Neural cell (in vitro differentiated cells): ENCODE data around the gene HMCN2. TPM values are rescaled to one million over a fixed set of nuclear protein-coding genes. Genes with fewer than 3 reads are reported as not detected.
"Not testable (repeated sequence)": the region's sequence is repeated elsewhere in the genome, so short reads cannot be mapped to it uniquely, and the experiment has no call there.

Experiments
- H2AFZ ChIP-seq: fragments of 200-600, 300-800 bp; sonication (generic), shearing (Covaris generic); 2 replicates; pipeline ENCODE4 v1.6.0; 2014; ENCODE audit warnings: low read depth, mild to moderate bottlenecking, antibody characterized with exemption, low read length, moderate library complexity
- H3F3A ChIP-seq: fragments of 200-600 bp; shearing (Covaris generic); 2 replicates; pipeline ENCODE4 v1.6.1; 2016; ENCODE audit warnings: mild to moderate bottlenecking, moderate library complexity, mixed read lengths, antibody characterized with exemption, low read length; ENCODE audit not compliant: insufficient read depth, poor library complexity, severe bottlenecking
- H3K27ac ChIP-seq: fragments of 200-600, 300-800 bp; sonication (generic), shearing (Covaris generic); 2 replicates; pipeline ENCODE4 v1.5.1; 2014; ENCODE audit warnings: mild to moderate bottlenecking, low read length, moderate library complexity
- H3K27me3 ChIP-seq: fragments of 300-800, 200-600 bp; sonication (generic), shearing (Covaris generic); 2 replicates; pipeline ENCODE4 v1.6.0; 2014; ENCODE audit warnings: mild to moderate bottlenecking, low read depth, low read length, moderate library complexity; ENCODE audit not compliant: insufficient read depth
- H3K36me3 ChIP-seq: fragments of 300-800, 200-600 bp; sonication (generic), shearing (Covaris generic); 2 replicates; pipeline ENCODE4 v1.5.1; 2014; ENCODE audit warnings: mild to moderate bottlenecking, antibody characterized with exemption, low read length, moderate library complexity; ENCODE audit not compliant: insufficient read depth
- H3K4me2 ChIP-seq: fragments of 300-800, 200-600 bp; sonication (generic), shearing (Covaris generic); 2 replicates; pipeline ENCODE4 v1.6.0; 2014; ENCODE audit warnings: mild to moderate bottlenecking, low read length
- H3K4me3 ChIP-seq: fragments of 300-800, 200-600 bp; sonication (generic), shearing (Covaris generic); 2 replicates; pipeline ENCODE4 v1.5.1; 2014; ENCODE audit warnings: mild to moderate bottlenecking, low read length, moderate library complexity
- H3K79me2 ChIP-seq: fragments of 200-600 bp; shearing (Covaris generic); replicated peaks from 2 replicates; pipeline ENCODE4 v1.6.0; 2014; ENCODE audit warnings: mild to moderate bottlenecking, low read length, moderate library complexity; ENCODE audit not compliant: insufficient read depth
- H3K9ac ChIP-seq: fragments of 300-800, 200-600 bp; sonication (generic), shearing (Covaris generic); 2 replicates; pipeline ENCODE4 v1.6.1; 2016; ENCODE audit warnings: mild to moderate bottlenecking, low read length, mixed read lengths
- H3K9me2 ChIP-seq: fragments of 200-600 bp; shearing (Covaris generic); 2 replicates; pipeline ENCODE4 v1.6.1; 2016; ENCODE audit warnings: mild to moderate bottlenecking, low read length, mixed read lengths; ENCODE audit not compliant: insufficient read depth
- H3K9me3 ChIP-seq: fragments of 200-600, 300-800 bp; sonication (generic), shearing (Covaris generic); 2 replicates; pipeline ENCODE4 v1.6.1; 2016; ENCODE audit warnings: mild to moderate bottlenecking, mixed run types, low read length, moderate library complexity, mixed read lengths
- H4K20me1 ChIP-seq: fragments of 200-600 bp; shearing (Covaris generic); 2 replicates; pipeline ENCODE4 v1.6.1; 2016; ENCODE audit warnings: mild to moderate bottlenecking, mixed run types; ENCODE audit not compliant: insufficient read depth
- CTCF ChIP-seq: fragments of 450-650 bp; IDR thresholded peaks from 2 replicates; pipeline ENCODE4 v1.5.1; 2014; ENCODE audit warnings: antibody characterized with exemption, mild to moderate bottlenecking, moderate library complexity; ENCODE audit not compliant: poor library complexity, severe bottlenecking
- EP300 ChIP-seq: fragments of 450-650 bp; conservative IDR thresholded peaks from 2 replicates; pipeline ENCODE4 v1.6.1; 2014; ENCODE audit warnings: antibody characterized with exemption, mild to moderate bottlenecking, moderate library complexity; ENCODE audit not compliant: poor library complexity, severe bottlenecking
- EZH2 ChIP-seq: fragments of 200-600, 300-800 bp; shearing (Covaris generic), sonication (generic); IDR thresholded peaks from 2 replicates; pipeline ENCODE4 v1.6.1; 2014; ENCODE audit warnings: antibody characterized with exemption, low read length, borderline replicate concordance, mild to moderate bottlenecking; ENCODE audit not compliant: insufficient read depth, poor library complexity, severe bottlenecking
- MXI1 ChIP-seq: fragments of 450-650 bp; conservative IDR thresholded peaks from 2 replicates; pipeline ENCODE4 v1.6.1; 2014; ENCODE audit warnings: antibody characterized with exemption, mild to moderate bottlenecking; ENCODE audit not compliant: poor library complexity, severe bottlenecking
- POLR2AphosphoS5 ChIP-seq: IDR thresholded peaks from 2 replicates; pipeline ENCODE4 v1.6.1; 2012
- RAD21 ChIP-seq: fragments of 450-650 bp; conservative IDR thresholded peaks from 2 replicates; pipeline ENCODE4 v1.6.1; 2014; ENCODE audit warnings: antibody characterized with exemption, mild to moderate bottlenecking, moderate library complexity
- SMC3 ChIP-seq: fragments of 450-650 bp; conservative IDR thresholded peaks from 2 replicates; pipeline ENCODE4 v1.6.1; 2014; ENCODE audit warnings: antibody characterized with exemption, mild to moderate bottlenecking, moderate library complexity; ENCODE audit not compliant: poor library complexity
- TAF1 ChIP-seq: IDR thresholded peaks from 2 replicates; pipeline ENCODE4 v1.6.1; 2012; ENCODE audit warnings: low read depth
- polyA plus RNA-seq: library from polyadenylated mRNA; depleted of rRNA; stranded (reverse); fragments of >200 nt; gene quantifications from 2 replicates; pipeline ENCODE4 v1.2.3, GENCODE V29; 2014
- TF ChIP-seq, protein P1 (sequence below): IDR thresholded peaks from 2 replicates; pipeline ENCODE4 v1.6.1; 2012; ENCODE audit warnings: borderline replicate concordance

HMCN2 gene
- polyA plus RNA-seq, 1 donor from 2014 or later: 1.7 TPM

- TF ChIP-seq MXI1 (no peak), TAF1 (no peak), CTCF (no peak), SMC3 (no peak), POLR2AphosphoS5 (no peak), RAD21 (no peak), EP300 (no peak), EZH2 (no peak)
- TF ChIP-seq, protein P1, sequence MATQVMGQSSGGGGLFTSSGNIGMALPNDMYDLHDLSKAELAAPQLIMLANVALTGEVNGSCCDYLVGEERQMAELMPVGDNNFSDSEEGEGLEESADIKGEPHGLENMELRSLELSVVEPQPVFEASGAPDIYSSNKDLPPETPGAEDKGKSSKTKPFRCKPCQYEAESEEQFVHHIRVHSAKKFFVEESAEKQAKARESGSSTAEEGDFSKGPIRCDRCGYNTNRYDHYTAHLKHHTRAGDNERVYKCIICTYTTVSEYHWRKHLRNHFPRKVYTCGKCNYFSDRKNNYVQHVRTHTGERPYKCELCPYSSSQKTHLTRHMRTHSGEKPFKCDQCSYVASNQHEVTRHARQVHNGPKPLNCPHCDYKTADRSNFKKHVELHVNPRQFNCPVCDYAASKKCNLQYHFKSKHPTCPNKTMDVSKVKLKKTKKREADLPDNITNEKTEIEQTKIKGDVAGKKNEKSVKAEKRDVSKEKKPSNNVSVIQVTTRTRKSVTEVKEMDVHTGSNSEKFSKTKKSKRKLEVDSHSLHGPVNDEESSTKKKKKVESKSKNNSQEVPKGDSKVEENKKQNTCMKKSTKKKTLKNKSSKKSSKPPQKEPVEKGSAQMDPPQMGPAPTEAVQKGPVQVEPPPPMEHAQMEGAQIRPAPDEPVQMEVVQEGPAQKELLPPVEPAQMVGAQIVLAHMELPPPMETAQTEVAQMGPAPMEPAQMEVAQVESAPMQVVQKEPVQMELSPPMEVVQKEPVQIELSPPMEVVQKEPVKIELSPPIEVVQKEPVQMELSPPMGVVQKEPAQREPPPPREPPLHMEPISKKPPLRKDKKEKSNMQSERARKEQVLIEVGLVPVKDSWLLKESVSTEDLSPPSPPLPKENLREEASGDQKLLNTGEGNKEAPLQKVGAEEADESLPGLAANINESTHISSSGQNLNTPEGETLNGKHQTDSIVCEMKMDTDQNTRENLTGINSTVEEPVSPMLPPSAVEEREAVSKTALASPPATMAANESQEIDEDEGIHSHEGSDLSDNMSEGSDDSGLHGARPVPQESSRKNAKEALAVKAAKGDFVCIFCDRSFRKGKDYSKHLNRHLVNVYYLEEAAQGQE: no peak
- H3K36me3 ChIP-seq: no peaks in the 10 kb centered on the region
- no peak overlapping the region for H3K27ac ChIP-seq
Observed at GRCh38 chr9:130337784-130338380, 72.3 kb downstream of the HMCN2 start.

DNA sequence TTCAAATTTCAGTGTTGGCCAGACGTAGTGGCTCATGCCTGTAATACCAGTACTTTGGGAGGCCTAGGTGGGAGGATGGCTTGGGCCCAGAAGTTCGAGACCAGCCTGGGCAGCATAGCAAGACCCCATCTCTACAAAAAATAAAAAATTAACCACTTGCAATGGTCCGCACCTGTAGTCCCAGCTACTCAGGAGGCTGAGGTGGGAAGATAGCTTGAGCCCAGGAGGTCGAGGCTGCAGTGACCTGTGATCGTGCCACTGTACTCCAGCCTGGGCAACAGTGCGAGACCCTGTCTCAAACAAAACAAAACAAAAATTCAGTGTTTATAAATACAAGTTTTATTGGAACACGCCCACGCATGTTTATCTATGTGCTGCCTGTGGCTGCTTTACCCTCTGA lies 73.3 kb downstream of the HMCN2 start:
- H3K36me3 ChIP-seq, H3K4me2 ChIP-seq, H3K9me2 ChIP-seq, H3K9ac ChIP-seq, H3F3A ChIP-seq, H3K9me3 ChIP-seq, H3K79me2 ChIP-seq, H3K27me3 ChIP-seq, H3K4me3 ChIP-seq, H2AFZ ChIP-seq, H4K20me1 ChIP-seq, H3K27ac ChIP-seq: not testable (repeated sequence)

More at GRCh38 chr9:130337784-130338380, 72.3 kb downstream of the HMCN2 start:
- H3F3A ChIP-seq: no peaks in the 10 kb centered on the region
- H3K27me3 ChIP-seq: no peaks in the 10 kb centered on the region
- H3K79me2 ChIP-seq: no peaks in the 10 kb centered on the region
- H3K4me2 ChIP-seq: no peak overlapping the region
- no peak overlapping the region for H2AFZ ChIP-seq
- H3K9me3 ChIP-seq: no peaks in the 10 kb centered on the region
- H3K9ac ChIP-seq: no peak overlapping the region
- H4K20me1 ChIP-seq: no peaks in the 10 kb centered on the region
- H3K4me3 ChIP-seq: no peak overlapping the region
- no peaks in the 10 kb centered on the region for H3K9me2 ChIP-seq

DNA sequence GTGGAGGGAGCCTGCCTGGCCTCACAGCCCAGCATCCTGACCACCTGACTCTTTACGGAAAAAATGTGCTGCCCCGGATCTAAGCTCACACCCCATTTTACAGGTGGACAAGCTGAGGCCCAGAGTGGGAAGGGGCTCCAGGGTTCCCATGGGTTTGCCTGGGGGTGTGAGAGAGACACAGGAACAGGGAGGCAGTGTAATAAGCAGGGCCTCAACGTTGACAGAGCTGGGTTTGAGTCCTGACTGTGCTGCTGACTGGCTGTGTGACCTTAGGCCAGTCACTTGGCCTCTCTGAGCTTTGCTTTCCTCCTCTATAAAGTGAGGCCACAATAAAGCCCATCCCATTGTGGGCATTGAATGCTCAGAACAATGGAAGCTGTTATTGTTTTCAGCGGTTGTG lies 73.7 kb downstream of the HMCN2 start:
- H4K20me1 ChIP-seq: no peaks in the 10 kb centered on the region
- no peaks in the 10 kb centered on the region for H3K9me3 ChIP-seq
- H3K27me3 ChIP-seq: no peaks in the 10 kb centered on the region
- no peaks in the 10 kb centered on the region for H3K9me2 ChIP-seq
- no peak overlapping the region for H2AFZ ChIP-seq
- no peaks in the 10 kb centered on the region for H3F3A ChIP-seq
- H3K4me2 ChIP-seq: no peak overlapping the region
- no peak overlapping the region for H3K9ac ChIP-seq
- H3K79me2 ChIP-seq: no peaks in the 10 kb centered on the region
- H3K4me3 ChIP-seq: no peak overlapping the region
- TF ChIP-seq, protein P1: no peak
- TF ChIP-seq EP300: no peak
- no peak for TF ChIP-seq RAD21
- no peak for TF ChIP-seq TAF1
- no peak for TF ChIP-seq SMC3
- TF ChIP-seq EZH2: no peak
- TF ChIP-seq POLR2AphosphoS5: no peak
- no peak for TF ChIP-seq MXI1
- no peak for TF ChIP-seq CTCF
- no peak overlapping the region for H3K27ac ChIP-seq
- no peaks in the 10 kb centered on the region for H3K36me3 ChIP-seq
